ENCODE measurements around the gene LILRA5. TPM values are rescaled to one million over a fixed set of nuclear protein-coding genes. Genes with fewer than 3 reads are reported as not detected.

Gene LILRA5
- total and polyA plus RNA-seq, 2 of the 4 experiments (the other 2 are of a cell fraction) = not detected

- no peak overlapping the region for H2BK20ac ChIP-seq (ENCODE audit: low read depth, low read length)
- H3K4ac ChIP-seq (ENCODE audit: low read depth, low read length) = no peak overlapping the region
- CTCF ChIA-PET = no interaction called here
- H2BK120ac ChIP-seq (ENCODE audit: low read depth, low read length) = no peak overlapping the region
- H4K20me1 ChIP-seq (ENCODE audit: insufficient read depth, low read length) = no peaks in the 10 kb centered on the region
- ATAC-seq (ENCODE audit: low read depth) (no peak), DNase-seq (no peak)
- no TSS peak for BruUV-seq (replicated peaks)
- intact Hi-C loops (cut with micrococcal nuclease) = no loop called here
- no CpG with 5 or more reads among the region's 6 CpGs for WGBS, 2 experiments (ENCODE audit: extremely low coverage in 2 of 2, insufficient read length in 1 of 2)
- no peaks in the 10 kb centered on the region for H3K27me3 ChIP-seq (ENCODE audit: control insufficient read depth, insufficient read depth, low read length)
- no peaks in the 10 kb centered on the region for H3K79me1 ChIP-seq (ENCODE audit: low read depth in 1 of 2, low read length in 2 of 2)
- no peaks in the 10 kb centered on the region for H3K9me1 ChIP-seq (ENCODE audit: insufficient read depth, low read length)
- H4K8ac ChIP-seq (ENCODE audit: low read depth in 2 of 2, low read length in 2 of 2) = no peak overlapping the region
- H3K4me2 ChIP-seq (ENCODE audit: low read depth, low read length) = no peak overlapping the region
- dilution Hi-C loops (cut with HindIII; ENCODE audit: low sequenced_read_pairs, unreplicated experiment) = no loop called here
- H3K9me3 ChIP-seq (ENCODE audit: control insufficient read depth, insufficient read depth, low read length) = no peaks in the 10 kb centered on the region
- H2BK5ac ChIP-seq (ENCODE audit: low read depth, low read length, poor library complexity, severe bottlenecking) = no peak overlapping the region
- H2AK9ac ChIP-seq (replicated peaks; ENCODE audit: low read depth, low read length, poor library complexity) = no peak overlapping the region
- H4K5ac ChIP-seq (ENCODE audit: low read depth, low read length) = no peak overlapping the region
- H3K23ac ChIP-seq (ENCODE audit: low read depth, low read length) = no peak overlapping the region
- POLR2A ChIA-PET (ENCODE audit: unreplicated experiment) = no interaction called here
- H2AK5ac ChIP-seq (ENCODE audit: low read depth, low read length) = no peak overlapping the region
- no peaks in the 10 kb centered on the region for H3K36me3 ChIP-seq (ENCODE audit: control insufficient read depth, insufficient read depth, low read length)
- TF ChIP-seq ELK1 (IDR thresholded peaks at IDR 0.05; ENCODE audit: borderline replicate concordance, low read depth, low read length) = no peak
- no peak for TF ChIP-seq RFX5 (IDR thresholded peaks at IDR 0.05; ENCODE audit: low read depth, low read length)
- no peak for TF ChIP-seq CHD1 (IDR thresholded peaks at IDR 0.05; ENCODE audit: low read depth, low read length)
- TF ChIP-seq FOS (IDR thresholded peaks at IDR 0.05; ENCODE audit: low read depth, low read length) = no peak
- TF ChIP-seq USF2 (IDR thresholded peaks at IDR 0.05; ENCODE audit: low read depth, low read length) = no peak
- no peak for TF ChIP-seq NFE2L2 (IDR thresholded peaks at IDR 0.05; ENCODE audit: low read depth, low read length)
- TF ChIP-seq MAZ (IDR thresholded peaks at IDR 0.05; ENCODE audit: borderline replicate concordance, low read depth, low read length) = no peak
- TF ChIP-seq CTCF (conservative IDR thresholded peaks at IDR 0.05; ENCODE audit: low read depth, low read length) = no peak
- TF ChIP-seq SMC3 (IDR thresholded peaks at IDR 0.05; ENCODE audit: low read depth, low read length) = no peak
- TF ChIP-seq POLR2A (IDR thresholded peaks at IDR 0.05; ENCODE audit: low read depth, low read length) = no peak
- TF ChIP-seq BHLHE40 (IDR thresholded peaks at IDR 0.05; ENCODE audit: low read depth, low read length) = no peak
- TF ChIP-seq MAFK (IDR thresholded peaks at IDR 0.05; ENCODE audit: low read depth, low read length) = no peak
- no peak for TF ChIP-seq MXI1 (IDR thresholded peaks at IDR 0.05; ENCODE audit: borderline replicate concordance, low read depth, low read length)
- H2BK15ac ChIP-seq (ENCODE audit: low read depth, low read length) = no peak overlapping the region
- H3K14ac ChIP-seq (replicated peaks; ENCODE audit: low read depth, low read length) = no peak overlapping the region
- no peaks in the 10 kb centered on the region for H3K4me1 ChIP-seq (ENCODE audit: control insufficient read depth, insufficient read depth, low read length)
- no peak overlapping the region for H2AFZ ChIP-seq (replicated peaks; ENCODE audit: low read length, poor library complexity)
- no peak overlapping the region for H3K56ac ChIP-seq (ENCODE audit: extremely low read depth, insufficient read depth, low read length)
- H3K9ac ChIP-seq (ENCODE audit: low read depth, low read length) = no peak overlapping the region
- in situ Hi-C loops (cut with MboI; ENCODE audit: low sequenced_read_pairs) = no loop called here
- H3K18ac ChIP-seq (ENCODE audit: low read depth, low read length) = no peak overlapping the region
- H4K91ac ChIP-seq (ENCODE audit: insufficient read depth, low read depth, low read length) = no peak overlapping the region
- no peak overlapping the region for H3K27ac ChIP-seq (ENCODE audit: insufficient read depth, low read length)
- H3K4me3 ChIP-seq (ENCODE audit: insufficient read depth, low read depth, low read length) = no peak overlapping the region
Measured at GRCh38 chr19:54294539-54294938, 18.4 kb downstream of the LILRA5 start.

Data from IMR-90 (cell line).